ENCODE data around the gene PDC.
"Not testable (repeated sequence)": the region's sequence is repeated elsewhere in the genome, so short reads cannot be mapped to it uniquely, and the experiment has no call there.

The PDC gene

GRCh38 chr1:186465491-186465890, 4.6 kb upstream of the PDC start:
- DNase-seq: not testable (repeated sequence)

- DNase-seq: no peak
These were observed 3.0 kb upstream of the PDC start for GRCh38 chr1:186463926-186464325.

GRCh38 chr1:186463511-186463910, 2.6 kb upstream of the PDC start:
- DNase-seq: no peak

GRCh38 chr1:186459161-186459560, 1.8 kb downstream of the PDC start:
- not testable (repeated sequence) for DNase-seq

- DNase-seq: no peak
These were observed 4.1 kb downstream of the PDC start for GRCh38 chr1:186456729-186457255.

GRCh38 chr1:186454981-186455380, 5.9 kb downstream of the PDC start:
- no peak for DNase-seq

GRCh38 chr1:186446152-186446551, 14.8 kb downstream of the PDC start:
- DNase-seq: no peak

- no peak for DNase-seq
These were observed 17.3 kb downstream of the PDC start for GRCh38 chr1:186443638-186444037.

GRCh38 chr1:186442651-186443375, 18.1 kb downstream of the PDC start:
- no peak for DNase-seq

GRCh38 chr1:186440584-186440983, 20.3 kb downstream of the PDC start:
- no peak for DNase-seq

- no peak for DNase-seq
These were observed 22.3 kb downstream of the PDC start for GRCh38 chr1:186438567-186438966.

- no peak for DNase-seq
These were observed 25.6 kb downstream of the PDC start for GRCh38 chr1:186435336-186435735.

GRCh38 chr1:186429017-186429416, 31.9 kb downstream of the PDC start:
- no peak for DNase-seq

GRCh38 chr1:186426118-186426517, 34.8 kb downstream of the PDC start:
- no peak for DNase-seq

GRCh38 chr1:186424539-186424938, 36.4 kb downstream of the PDC start:
- no peak for DNase-seq

GRCh38 chr1:186421446-186421845, 39.5 kb downstream of the PDC start:
- DNase-seq: no peak

- DNase-seq: no peak
These were observed 40.0 kb downstream of the PDC start for GRCh38 chr1:186420923-186421322.

- no peak for DNase-seq
These were observed 40.6 kb downstream of the PDC start for GRCh38 chr1:186420311-186420710.

GRCh38 chr1:186418503-186418902, 42.4 kb downstream of the PDC start:
- no peak for DNase-seq

- no peak for DNase-seq
These were observed 47.6 kb downstream of the PDC start for GRCh38 chr1:186413319-186413718.

GRCh38 chr1:186409091-186409490, 51.8 kb downstream of the PDC start:
- no peak for DNase-seq

GRCh38 chr1:186404454-186405051, 56.4 kb downstream of the PDC start:
- DNase-seq: no peak

GRCh38 chr1:186403632-186404031, 57.3 kb downstream of the PDC start:
- DNase-seq: no peak

GRCh38 chr1:186401446-186401845, 59.5 kb downstream of the PDC start:
- DNase-seq: not testable (repeated sequence)
